Endothelial cell of umbilical vein (primary cell): ENCODE data around the gene SUFU. TPM values are rescaled to one million over a fixed set of nuclear protein-coding genes. Genes with fewer than 3 reads are reported as not detected.

Experiments
- BruUV-seq: library from RNA; stranded (reverse); fragments of 400-500 nt; replicated peaks from 2 replicates; lab custom pipeline; 2021; lab: Mats Ljungman, UMichigan
- CTCF ChIA-PET: fragments of 300-600, 350-600 bp; sonication (Branson Sonifier 250); formaldehyde crosslinking; loops from one replicate; lab custom pipeline; 2021; ENCODE audit warnings: antibody characterized with exemption, inconsistent platforms; lab: Charles Lee
- POLR2A ChIA-PET: fragments of 300-600, 350-600 bp; sonication (Branson Sonifier 250); formaldehyde crosslinking; loops from one replicate; lab custom pipeline; 2021; ENCODE audit warnings: antibody characterized with exemption, inconsistent platforms; lab: Charles Lee
- DNase-seq: peaks from one replicate; pipeline ENCODE4 v3.0.0-alpha.2; 2011; ENCODE audit warnings: low read depth, low spot score
- FAIRE-seq: peaks from 2 replicates; lab custom pipeline; 2011; peaks lifted over from hg19 to GRCh38; lab: Jason Lieb, UNC
- H2AFZ ChIP-seq: 2 replicates; pipeline ENCODE4 v1.6.0; 2012; ENCODE audit warnings: low read depth, low read length, control low read depth, inconsistent platforms
- H3K27ac ChIP-seq: 2 replicates; pipeline ENCODE4 v1.5.1; 2011; ENCODE audit warnings: low read depth, mild to moderate bottlenecking, control low read depth, low read length, moderate library complexity; ENCODE audit not compliant: insufficient read depth
- H3K27me3 ChIP-seq, 2 experiments: 2 replicates each; pipeline versions ENCODE4 v1.6.0 to v1.6.1; 2011; ENCODE audit warnings: low read length in 2 of 2, mixed read lengths in 1 of 2; ENCODE audit not compliant: control insufficient read depth in 2 of 2, insufficient read depth in 2 of 2
- H3K36me3 ChIP-seq, 2 experiments: 2 replicates in 1 of 2; 3 replicates in 1 of 2; pipeline ENCODE4 v1.5.1; 2011; ENCODE audit warnings: low read length in 2 of 2, mild to moderate bottlenecking in 1 of 2, moderate library complexity in 1 of 2; ENCODE audit not compliant: control insufficient read depth in 2 of 2, insufficient read depth in 2 of 2; ENCODE audit errors: extremely low read depth in 1 of 2
- H3K4me1 ChIP-seq: 3 replicates; pipeline ENCODE4 v1.5.1; 2011; ENCODE audit warnings: mild to moderate bottlenecking, low read length; ENCODE audit not compliant: control insufficient read depth, insufficient read depth; ENCODE audit errors: extremely low read depth
- H3K4me2 ChIP-seq: 2 replicates; pipeline ENCODE4 v1.6.1; 2011; ENCODE audit warnings: low read length, control low read depth, mixed read lengths; ENCODE audit not compliant: insufficient read depth
- H3K4me3 ChIP-seq, 3 experiments: fragments of 200-600 bp in 1 of 3; sonication (generic), shearing (Covaris generic) in 1 of 3; replicated peaks in 1 of 3; 2 replicates each; pipeline ENCODE4 v1.5.1; 2011 to 2016; ENCODE audit warnings: control low read depth in 3 of 3, low read length in 3 of 3, mild to moderate bottlenecking in 2 of 3, inconsistent platforms in 1 of 3, low read depth in 1 of 3, moderate library complexity in 1 of 3; ENCODE audit not compliant: insufficient read depth in 1 of 3
- H3K79me2 ChIP-seq: 2 replicates; pipeline ENCODE4 v1.6.0; 2012; ENCODE audit warnings: low read length, inconsistent platforms; ENCODE audit not compliant: control insufficient read depth, insufficient read depth
- H3K9ac ChIP-seq: replicated peaks from 2 replicates; pipeline ENCODE3; 2011; ENCODE audit warnings: low read length, control low read depth; ENCODE audit not compliant: insufficient read depth; ENCODE audit errors: extremely low read depth
- H3K9me1 ChIP-seq: replicated peaks from 3 replicates; pipeline ENCODE4 v1.6.0; 2011; ENCODE audit warnings: mild to moderate bottlenecking, low read length; ENCODE audit not compliant: control insufficient read depth, insufficient read depth; ENCODE audit errors: extremely low read depth
- H3K9me3 ChIP-seq: replicated peaks from 2 replicates; pipeline ENCODE4 v1.5.1; 2012; ENCODE audit warnings: low read length, inconsistent platforms; ENCODE audit not compliant: control insufficient read depth, insufficient read depth
- H4K20me1 ChIP-seq: replicated peaks from 2 replicates; pipeline ENCODE3; 2011; ENCODE audit warnings: mild to moderate bottlenecking, low read length; ENCODE audit not compliant: control insufficient read depth, insufficient read depth; ENCODE audit errors: extremely low read depth
- EZH2 ChIP-seq: IDR thresholded peaks from 2 replicates; pipeline ENCODE4 v1.6.1; 2012; ENCODE audit warnings: borderline replicate concordance, low read depth, mild to moderate bottlenecking, moderate library complexity, low read length, inconsistent platforms; ENCODE audit not compliant: severe bottlenecking
- FOS ChIP-seq: IDR thresholded peaks from 2 replicates; pipeline ENCODE4 v1.6.1; 2011; ENCODE audit warnings: mild to moderate bottlenecking, low read length, moderate library complexity, borderline replicate concordance; ENCODE audit not compliant: insufficient read depth
- GATA2 ChIP-seq: IDR thresholded peaks from 2 replicates; pipeline ENCODE4 v1.7.0; 2011; ENCODE audit warnings: low read depth, mild to moderate bottlenecking, moderate library complexity, mixed read lengths, low read length; ENCODE audit not compliant: insufficient read length, insufficient read depth
- JUN ChIP-seq: IDR thresholded peaks from 2 replicates; pipeline ENCODE4 v1.6.1; 2011; ENCODE audit warnings: borderline replicate concordance, low read depth; ENCODE audit not compliant: insufficient read length, insufficient read depth
- MYC ChIP-seq: IDR thresholded peaks from one replicate; pipeline ENCODE4 v1.6.1; 2011; ENCODE audit warnings: mild to moderate bottlenecking, low read depth, low read length
- POLR2A ChIP-seq: IDR thresholded peaks from 2 replicates; pipeline ENCODE4 v1.6.1; 2012; ENCODE audit warnings: low read depth, mild to moderate bottlenecking, control low read depth, low read length
- POLR2AphosphoS5 ChIP-seq: IDR thresholded peaks from 2 replicates; pipeline ENCODE4 v1.6.1; 2012; ENCODE audit warnings: low read depth, mild to moderate bottlenecking, control low read depth, low read length, moderate library complexity; ENCODE audit not compliant: insufficient read depth
- dilution Hi-C: fragments of 300-500 bp; cut with MboI; formaldehyde crosslinking; loops from one replicate; pipeline ENCODE4 v1.15.0; 2019; ENCODE audit warnings: low sequenced_read_pairs; ENCODE audit not compliant: extremely low pct_ligation_motif_present
- intact Hi-C: fragments of 100-400 bp; cut with micrococcal nuclease; formaldehyde crosslinking; loops from one replicate; pipeline ENCODE4 v1.10.0; 2022
- polyA plus RNA-seq, 4 experiments: library from polyadenylated mRNA; depleted of rRNA in 3 of 4; stranded (reverse) in 3 of 4; unstranded in 1 of 4; fragments of >200 nt; gene quantifications; 2 replicates each; pipeline versions ENCODE4 v1.2.1 to v1.2.3, GENCODE V29; 2011 to 2012; ENCODE audit warnings: missing spikeins in 1 of 4
- total RNA-seq: library from RNA; stranded (reverse); gene quantifications from 2 replicates; pipeline ENCODE4 v1.2.3, GENCODE V29; 2021
- TF ChIP-seq, protein P1 (sequence below): IDR thresholded peaks from 2 replicates; pipeline ENCODE4 v1.6.1; 2011; ENCODE audit not compliant: insufficient read depth, insufficient read length
- TF ChIP-seq, protein P2 (sequence below), 2 donors: IDR thresholded peaks; 1 replicate in 1 of 2; 2 replicates in 1 of 2; pipeline ENCODE4 v1.5.1; 2011; ENCODE audit warnings: low read length in 2 of 2, mild to moderate bottlenecking in 2 of 2, moderate library complexity in 2 of 2, control low read depth in 1 of 2, inconsistent platforms in 1 of 2, low read depth in 1 of 2; ENCODE audit not compliant: insufficient read depth in 1 of 2; ENCODE audit errors: extremely low read depth in 1 of 2

The SUFU gene
- total and polyA plus RNA-seq, 2 donors (not counting 3 experiments of a cell fraction or from before 2014, with no cell fraction given) = 10.1 to 16.3 TPM

DNA sequence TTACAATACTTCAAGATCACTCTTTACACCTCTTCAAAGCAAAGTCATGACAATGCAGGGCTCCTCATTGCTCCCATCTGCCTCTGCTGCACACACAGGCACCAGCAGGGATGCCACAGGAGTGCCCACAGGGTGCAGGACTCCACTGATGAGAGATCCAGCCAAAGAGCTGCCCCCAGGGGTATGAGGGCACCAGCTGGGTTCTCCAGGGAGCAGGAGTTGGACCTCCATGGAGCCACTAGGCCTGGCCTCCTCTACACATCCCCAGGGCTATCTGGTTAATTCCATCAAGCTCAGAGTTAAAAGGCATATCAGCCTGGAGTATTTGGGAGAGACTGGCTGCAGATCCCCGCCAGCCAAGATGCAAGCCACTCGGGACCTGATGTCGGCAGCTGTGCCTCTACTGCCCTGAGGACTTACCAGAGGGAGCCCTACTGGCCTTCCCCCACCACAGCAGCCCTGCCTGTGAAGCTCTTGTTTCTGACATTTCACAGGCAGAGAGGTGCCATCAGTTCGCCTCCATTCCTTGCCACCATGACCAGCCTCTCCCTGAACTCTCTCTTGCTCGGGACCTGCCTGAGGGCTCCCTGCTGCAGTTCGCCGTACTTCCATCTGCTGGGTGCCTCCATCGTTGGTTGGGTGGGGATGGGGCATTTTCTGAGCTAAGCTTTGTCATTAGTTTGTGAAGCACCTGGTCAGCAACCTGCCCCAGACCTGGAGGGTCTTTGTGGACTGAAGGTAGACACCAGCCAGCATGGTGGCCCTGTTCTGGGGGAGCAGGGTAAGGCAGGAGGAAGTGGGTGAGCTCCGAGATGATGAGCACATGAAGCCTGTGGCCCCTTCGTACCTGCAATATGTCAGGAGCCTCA is 128.0 kb downstream of the SUFU start:
- Histone ChIP-seq H3K9me1 (no peaks in the 10 kb centered on the region), H3K4me2 (no peak overlapping the region), H2AFZ (no peak overlapping the region), H3K4me3 (no peak overlapping the region), H3K27ac (peak overlapping the region; percentile 97), H3K9ac (no peak overlapping the region), H3K9me3 (no peaks in the 10 kb centered on the region), H3K36me3 (peaks cover 0 to 1% of the 10 kb centered on the region in 2 experiments), H3K79me2 (no peaks in the 10 kb centered on the region), H3K27me3 (no peaks in the 10 kb centered on the region), H3K4me1 (peaks cover 80% of the 10 kb centered on the region), H4K20me1 (no peaks in the 10 kb centered on the region)
- intact Hi-C loops = no loop called here
- DNase-seq (no peak), FAIRE-seq (no peak)
- CTCF ChIA-PET = interaction anchor here (0.7 to 3.1 kb wide), 17 partner anchors 9 to 48 kb away, joined by 3 to 13 read pairs (median 5); partner anchors contain the start of gene TRIM8
- POLR2A ChIA-PET = interaction anchor here (0.7 to 1.6 kb wide), 3 partner anchors 10 to 34 kb away, joined by 3 to 7 read pairs (median 5); no protein-coding TSS in a partner anchor
- dilution Hi-C loops = no loop called here
- no TSS peak for BruUV-seq
- TF ChIP-seq MYC (no peak), EZH2 (no peak), JUN (no peak), GATA2 (no peak), FOS (no peak), POLR2A (no peak), POLR2AphosphoS5 (no peak)
- TF ChIP-seq, protein P1, sequence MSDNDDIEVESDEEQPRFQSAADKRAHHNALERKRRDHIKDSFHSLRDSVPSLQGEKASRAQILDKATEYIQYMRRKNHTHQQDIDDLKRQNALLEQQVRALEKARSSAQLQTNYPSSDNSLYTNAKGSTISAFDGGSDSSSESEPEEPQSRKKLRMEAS = no peak
- TF ChIP-seq, protein P2, sequence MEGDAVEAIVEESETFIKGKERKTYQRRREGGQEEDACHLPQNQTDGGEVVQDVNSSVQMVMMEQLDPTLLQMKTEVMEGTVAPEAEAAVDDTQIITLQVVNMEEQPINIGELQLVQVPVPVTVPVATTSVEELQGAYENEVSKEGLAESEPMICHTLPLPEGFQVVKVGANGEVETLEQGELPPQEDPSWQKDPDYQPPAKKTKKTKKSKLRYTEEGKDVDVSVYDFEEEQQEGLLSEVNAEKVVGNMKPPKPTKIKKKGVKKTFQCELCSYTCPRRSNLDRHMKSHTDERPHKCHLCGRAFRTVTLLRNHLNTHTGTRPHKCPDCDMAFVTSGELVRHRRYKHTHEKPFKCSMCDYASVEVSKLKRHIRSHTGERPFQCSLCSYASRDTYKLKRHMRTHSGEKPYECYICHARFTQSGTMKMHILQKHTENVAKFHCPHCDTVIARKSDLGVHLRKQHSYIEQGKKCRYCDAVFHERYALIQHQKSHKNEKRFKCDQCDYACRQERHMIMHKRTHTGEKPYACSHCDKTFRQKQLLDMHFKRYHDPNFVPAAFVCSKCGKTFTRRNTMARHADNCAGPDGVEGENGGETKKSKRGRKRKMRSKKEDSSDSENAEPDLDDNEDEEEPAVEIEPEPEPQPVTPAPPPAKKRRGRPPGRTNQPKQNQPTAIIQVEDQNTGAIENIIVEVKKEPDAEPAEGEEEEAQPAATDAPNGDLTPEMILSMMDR (IDR thresholded peaks at IDR 0.05; ENCODE audit: extremely low read depth in 1 of 2, insufficient read depth in 1 of 2, low read depth in 1 of 2, low read length in 2 of 2) = no peak
